H1 (cell line): ENCODE measurements around the gene KLC4. TPM values are rescaled to one million over a fixed set of nuclear protein-coding genes. Genes with fewer than 3 reads are reported as not detected.
A peak's percentile ranks its signal among the peaks of the same experiment; 100 is the strongest.

Source experiments
- CTCF ChIA-PET: fragments of 300-600 bp; sonication (Branson Sonifier 250); formaldehyde crosslinking; loops from one replicate; lab custom pipeline; 2021; ENCODE audit not compliant: partially characterized antibody; lab: Charles Lee
- POLR2A ChIA-PET: fragments of 300-600 bp; sonication (Branson Sonifier 250); formaldehyde crosslinking; loops from one replicate; lab custom pipeline; 2021; ENCODE audit warnings: inconsistent platforms; ENCODE audit not compliant: partially characterized antibody; lab: Charles Lee
- DNase-seq, 2 experiments: peaks; one replicate each; pipeline versions ENCODE4 v3.0.0 to v3.0.0-alpha.2; 2010 to 2022; ENCODE audit warnings: low spot score in 2 of 2, low read depth in 1 of 2, mixed read lengths in 1 of 2
- FAIRE-seq: peaks from 2 replicates; lab custom pipeline; 2011; peaks lifted over from hg19 to GRCh38; lab: Jason Lieb, UNC
- H2AFZ ChIP-seq: 2 replicates; pipeline ENCODE4 v1.8.1; 2012; ENCODE audit warnings: low read length, inconsistent platforms
- H2AK5ac ChIP-seq: 2 replicates; pipeline ENCODE4 v1.6.1; 2013; ENCODE audit warnings: low read depth, low read length
- H2BK120ac ChIP-seq: replicated peaks from 2 replicates; pipeline ENCODE3; 2013; ENCODE audit warnings: low read depth, low read length, inconsistent platforms
- H2BK12ac ChIP-seq: 2 replicates; pipeline ENCODE4 v1.6.1; 2013; ENCODE audit warnings: low read depth, low read length
- H2BK15ac ChIP-seq: 2 replicates; pipeline ENCODE4 v1.6.1; 2013; ENCODE audit warnings: low read length
- H2BK20ac ChIP-seq: 2 replicates; pipeline ENCODE4 v1.6.1; 2013; ENCODE audit warnings: low read length
- H2BK5ac ChIP-seq: 2 replicates; pipeline ENCODE4 v1.6.1; 2013; ENCODE audit warnings: low read depth, low read length
- H3K14ac ChIP-seq: 2 replicates; pipeline ENCODE4 v1.6.1; 2013; ENCODE audit warnings: inconsistent platforms; ENCODE audit not compliant: insufficient read length
- H3K18ac ChIP-seq: 2 replicates; pipeline ENCODE4 v1.6.1; 2013; ENCODE audit warnings: low read length; ENCODE audit errors: extremely low read depth
- H3K23ac ChIP-seq: 2 replicates; pipeline ENCODE4 v1.6.1; 2013; ENCODE audit warnings: inconsistent platforms; ENCODE audit not compliant: insufficient read length
- H3K23me2 ChIP-seq: 2 replicates; pipeline ENCODE4 v1.6.1; 2013; ENCODE audit warnings: low read depth, low read length
- H3K27ac ChIP-seq: 2 replicates; pipeline ENCODE4 v1.6.1; 2011; ENCODE audit warnings: low read depth, low read length, inconsistent platforms
- H3K27me3 ChIP-seq, 4 experiments: replicated peaks in 1 of 4; 1 replicate in 1 of 4; 2 replicates in 3 of 4; pipeline versions ENCODE4 v1.6.1 to v1.8.1; 2011 to 2013; ENCODE audit warnings: low read length in 3 of 4, mild to moderate bottlenecking in 3 of 4, inconsistent platforms in 2 of 4, mixed read lengths in 2 of 4, moderate library complexity in 1 of 4; ENCODE audit not compliant: control insufficient read depth in 3 of 4, insufficient read depth in 3 of 4; ENCODE audit errors: extremely low read depth in 1 of 4
- H3K36me3 ChIP-seq, 4 experiments: 2 replicates each; pipeline versions ENCODE4 v1.6.1 to v1.8.1; 2011 to 2013; ENCODE audit warnings: mild to moderate bottlenecking in 4 of 4, low read length in 3 of 4, moderate library complexity in 2 of 4, control low read depth in 1 of 4, inconsistent platforms in 1 of 4; ENCODE audit not compliant: insufficient read depth in 4 of 4, control insufficient read depth in 2 of 4
- H3K4ac ChIP-seq: replicated peaks from 2 replicates; pipeline ENCODE3; 2013; ENCODE audit warnings: low read length, low read depth, mixed read lengths, inconsistent platforms; ENCODE audit not compliant: insufficient read length
- H3K4me1 ChIP-seq, 4 experiments: replicated peaks in 1 of 4; 1 replicate in 1 of 4; 2 replicates in 3 of 4; pipeline versions ENCODE4 v1.6.1 to v1.8.1; 2011 to 2013; ENCODE audit warnings: low read length in 3 of 4, inconsistent platforms in 2 of 4, mixed read lengths in 1 of 4; ENCODE audit not compliant: insufficient read depth in 4 of 4, control insufficient read depth in 3 of 4
- H3K4me2 ChIP-seq, 2 experiments: 2 replicates each; pipeline versions ENCODE4 v1.6.1 to v1.8.1; 2011 to 2013; ENCODE audit warnings: low read depth in 2 of 2, low read length in 2 of 2, control low read depth in 1 of 2, inconsistent platforms in 1 of 2, mild to moderate bottlenecking in 1 of 2; ENCODE audit not compliant: insufficient read depth in 1 of 2
- H3K4me3 ChIP-seq, 4 experiments: fragments of 200-600, 300-600 bp in 1 of 4; sonication (generic), shearing (Covaris generic), sonication (Bioruptor Twin) in 1 of 4; 2 replicates each; pipeline versions ENCODE4 v1.5.1 to v1.8.1; 2011 to 2016; ENCODE audit warnings: low read length in 4 of 4, low read depth in 3 of 4, control low read depth in 2 of 4, inconsistent platforms in 2 of 4, mild to moderate bottlenecking in 2 of 4, mixed read lengths in 1 of 4, moderate library complexity in 1 of 4; ENCODE audit not compliant: insufficient read depth in 2 of 4; ENCODE audit errors: extremely low read depth in 1 of 4
- H3K56ac ChIP-seq: replicated peaks from 2 replicates; pipeline ENCODE3; 2013; ENCODE audit warnings: low read depth, mild to moderate bottlenecking, mixed read lengths, low read length, inconsistent platforms; ENCODE audit not compliant: insufficient read length
- H3K79me1 ChIP-seq: 2 replicates; pipeline ENCODE4 v1.6.1; 2013; ENCODE audit warnings: low read depth, low read length, control low read depth
- H3K79me2 ChIP-seq, 2 experiments: 2 replicates each; pipeline versions ENCODE4 v1.6.1 to v1.8.1; 2012 to 2013; ENCODE audit warnings: low read length in 2 of 2, mild to moderate bottlenecking in 2 of 2, inconsistent platforms in 1 of 2; ENCODE audit not compliant: insufficient read depth in 2 of 2, control insufficient read depth in 1 of 2
- H3K9ac ChIP-seq, 4 experiments: replicated peaks in 1 of 4; 1 replicate in 1 of 4; 2 replicates in 3 of 4; pipeline versions ENCODE4 v1.6.1 to v1.8.1; 2011 to 2013; ENCODE audit warnings: low read depth in 3 of 4, low read length in 3 of 4, control low read depth in 2 of 4, mild to moderate bottlenecking in 2 of 4, moderate library complexity in 2 of 4, inconsistent platforms in 1 of 4; ENCODE audit errors: extremely low read depth in 1 of 4
- H3K9me3 ChIP-seq, 2 experiments: 2 replicates each; pipeline versions ENCODE4 v1.6.1 to v1.8.1; 2012 to 2013; ENCODE audit warnings: mild to moderate bottlenecking in 2 of 2, moderate library complexity in 2 of 2, control low read depth in 1 of 2, inconsistent platforms in 1 of 2, low read depth in 1 of 2, low read length in 1 of 2, mixed read lengths in 1 of 2; ENCODE audit not compliant: insufficient read depth in 2 of 2
- H4K20me1 ChIP-seq, 2 experiments: replicated peaks in 1 of 2; 2 replicates each; pipeline versions ENCODE3 to v1.8.1; 2011 to 2013; ENCODE audit warnings: inconsistent platforms in 2 of 2, low read length in 2 of 2, mild to moderate bottlenecking in 1 of 2; ENCODE audit not compliant: insufficient read depth in 2 of 2, control insufficient read depth in 1 of 2
- H4K5ac ChIP-seq: 2 replicates; pipeline ENCODE4 v1.6.1; 2013; ENCODE audit warnings: low read length, low read depth, mixed read lengths, inconsistent platforms; ENCODE audit not compliant: insufficient read length
- H4K8ac ChIP-seq: 2 replicates; pipeline ENCODE4 v1.8.0; 2013; ENCODE audit warnings: mild to moderate bottlenecking, moderate library complexity, low read length, inconsistent platforms; ENCODE audit not compliant: insufficient read depth; ENCODE audit errors: extremely low read depth
- H4K91ac ChIP-seq: replicated peaks from 2 replicates; pipeline ENCODE3; 2013; ENCODE audit warnings: low read length, mixed read lengths, inconsistent platforms; ENCODE audit not compliant: insufficient read length
- CREB1 ChIP-seq: IDR thresholded peaks from 2 replicates; pipeline ENCODE4 v1.6.1; 2012; ENCODE audit warnings: inconsistent platforms
- SIN3A ChIP-seq, 2 experiments: IDR thresholded peaks in 1 of 2; conservative IDR thresholded peaks in 1 of 2; 2 replicates each; pipeline ENCODE4 v1.6.1; 2011 to 2012; ENCODE audit warnings: low read length in 2 of 2, improper control_type of control experiment in 1 of 2, low read depth in 1 of 2, mild to moderate bottlenecking in 1 of 2
- TAF7 ChIP-seq: optimal IDR thresholded peaks from 2 replicates; pipeline ENCODE3; 2011; ENCODE audit warnings: low read depth, mild to moderate bottlenecking, inconsistent platforms, low read length, moderate library complexity, borderline replicate concordance
- WGBS, 2 experiments: shearing (Covaris generic) in 1 of 2; methylation state at CpG; one replicate each; pipeline versions ENCODE4 v1.1.6 to v1.1.7; 2013 to 2015; ENCODE audit warnings: low lambda C conversion rate in 2 of 2, mixed read lengths in 2 of 2, inconsistent platforms in 1 of 2, low coverage in 1 of 2, missing lambda C conversion rate in 1 of 2; ENCODE audit not compliant: insufficient replicate concordance in 2 of 2, insufficient coverage in 1 of 2, insufficient read length in 1 of 2; ENCODE audit errors: extremely low coverage in 1 of 2, missing lambda C conversion rate in 1 of 2; 5-methylcytosine and 5-hydroxymethylcytosine counted together
- polyA plus RNA-seq, 7 experiments: library from polyadenylated mRNA; depleted of rRNA in 3 of 7; stranded (reverse) in 5 of 7; unstranded in 2 of 7; fragments of >200 nt in 5 of 7; fragments of 200-250 nt in 2 of 7; gene quantifications; 1 replicate in 5 of 7; 2 replicates in 1 of 7; 4 replicates in 1 of 7; pipeline versions ENCODE4 v1.2.1 to v1.2.3, GENCODE V29; 2011 to 2013; ENCODE audit warnings: missing spikeins in 2 of 7, mixed read lengths in 2 of 7
- total RNA-seq: library from RNA; stranded (reverse); fragmentation: NEBNext Ultra II Directional; extraction: Animal tissue kit (Norgen Biotek cat#: 25700); gene quantifications from 2 replicates; pipeline ENCODE4 v1.2.1, GENCODE V29; 2021

Gene KLC4
- total and polyA plus RNA-seq, 2 of the 8 experiments (the other 6 are each of a cell fraction or from before 2014, with no cell fraction given) = 15.7 to 28.5 TPM

- Histone ChIP-seq H3K23me2 (peaks cover 2% of the 10 kb centered on the region; the same call in 1 of the 2 replicates), H3K79me1 (peaks cover 20% of the 10 kb centered on the region), H2BK20ac (no peak overlapping the region), H3K4me3 (no peak overlapping the region), H4K20me1 (peaks cover 7 to 13% of the 10 kb centered on the region in 2 experiments), H2BK12ac (no peak overlapping the region), H4K8ac (peak overlapping the region; percentile 53; the same call in 1 of the 2 replicates), H2BK5ac (no peak overlapping the region; the same call in 1 of the 2 replicates), H2BK15ac (0 out of 2 replicates have a peak overlapping the region, but pooled peaks have one; percentile 16), H3K18ac (0 out of 2 replicates have a peak overlapping the region, but pooled peaks have one; percentile 3), H3K79me2 (peaks cover 11 to 81% of the 10 kb centered on the region in 2 experiments), H4K91ac (no peak overlapping the region), H2AFZ (no peak overlapping the region), H3K36me3 (no peaks in the 10 kb centered on the region), H3K9ac (no peak overlapping the region), H3K27ac (no peak overlapping the region), H3K56ac (no peak overlapping the region), H2BK120ac (no peak overlapping the region), H4K5ac (no peak overlapping the region), H3K4ac (no peak overlapping the region), H3K9me3 (no peaks in the 10 kb centered on the region), H3K23ac (no peak overlapping the region), H3K4me2 (no peak overlapping the region)
- POLR2A ChIA-PET = interaction anchor here (0.6 to 2.5 kb wide), 5 partner anchors 9 to 57 kb away, joined by 3 to 20 read pairs (median 3); partner anchors contain the start of gene PTK7
- DNase-seq (no peak), FAIRE-seq (no peak)
- CTCF ChIA-PET = interaction anchor here (1.3 to 2.3 kb wide), 4 partner anchors 9 to 58 kb away, joined by 5 to 14 read pairs (median 6); no protein-coding TSS in a partner anchor
- WGBS, 2 experiments = 87% methylated on average over 8 of the region's 8 CpGs; no CpG with 5 or more reads in 1 of the 2 experiments
- TF ChIP-seq TAF7 = no peak
- TF ChIP-seq SIN3A (conservative IDR thresholded peaks at IDR 0.05 in 1 of 2, IDR thresholded peaks at IDR 0.05 in 1 of 2; ENCODE audit: low read depth in 1 of 2, low read length in 2 of 2) = no peak
- TF ChIP-seq CREB1 = no peak
- TF ChIP-seq, all 59 proteins: peak for 0
- Histone ChIP-seq H3K4me1 (peaks cover 13 to 25% (median 22%) of the 10 kb centered on the region in 4 experiments), H3K27me3 (no peaks in the 10 kb centered on the region), H2AK5ac (no peak overlapping the region), H3K14ac (no peak overlapping the region)
Measured at GRCh38 chr6:43086022-43086658, 26.7 kb downstream of the KLC4 start.
